CD4-positive, alpha-beta T cell treated with Interleukin-6 at 100 ng/mL for 8 hours (primary cell): ENCODE measurements around the gene CTDSPL2.
"Not testable (repeated sequence)": the region's sequence is repeated elsewhere in the genome, so short reads cannot be mapped to it uniquely, and the experiment has no call there.

Experiments used
- DNase-seq: peaks from one replicate; pipeline ENCODE4 v3.0.0-alpha.2; 2020; ENCODE audit warnings: mixed read lengths, low spot score

Gene CTDSPL2

DNA sequence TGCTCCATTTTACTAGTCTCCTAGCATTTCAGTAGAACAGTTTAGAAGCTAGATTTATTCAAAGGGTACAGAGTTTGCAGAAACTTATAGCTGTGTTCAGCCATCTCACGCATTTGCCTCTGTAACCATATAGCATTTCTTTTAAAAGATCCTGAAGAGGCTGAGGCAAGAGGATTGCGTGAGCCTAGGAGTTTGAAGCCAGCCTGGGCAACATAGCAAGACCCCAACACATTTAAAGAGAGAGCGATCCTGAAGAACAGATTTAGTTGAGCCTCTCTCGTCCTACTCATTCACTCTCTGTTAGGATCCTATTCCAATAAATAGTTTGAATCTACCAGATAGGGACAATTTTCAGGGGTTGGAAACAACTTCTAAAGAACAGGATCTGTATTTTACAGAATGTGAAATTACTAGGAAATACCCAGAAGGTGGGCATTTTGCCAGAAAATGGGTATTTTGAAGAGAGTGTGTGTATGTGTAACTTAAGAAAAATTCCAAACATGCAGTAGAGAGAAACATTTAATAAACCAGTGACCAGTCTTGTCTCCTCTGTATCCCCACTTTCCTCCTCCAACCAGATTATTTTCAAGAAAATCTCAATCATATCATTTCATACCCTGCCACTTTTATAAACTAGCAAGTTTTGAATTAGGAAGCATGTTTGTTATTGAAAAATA, 114.0 kb downstream of the CTDSPL2 start:
- DNase-seq = no peak

DNA sequence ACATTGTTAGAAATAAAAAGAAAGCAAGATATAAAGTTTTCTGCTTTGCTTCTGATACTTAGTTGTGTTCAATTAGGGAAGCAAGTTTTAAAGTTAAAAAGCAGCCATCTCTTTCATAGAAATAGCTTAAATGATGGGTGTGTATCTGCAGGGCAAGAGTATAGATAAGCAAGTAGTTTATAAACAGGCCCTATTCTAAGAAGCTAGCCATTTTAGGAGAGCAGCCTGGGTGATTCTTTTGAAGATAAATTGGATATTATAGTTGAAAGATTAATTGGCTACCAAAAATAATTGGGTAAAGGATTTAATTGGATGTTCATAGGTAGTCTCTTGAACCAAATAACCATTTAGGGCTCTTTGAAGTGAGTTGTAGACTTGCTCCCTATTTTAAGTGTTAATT, 115.2 kb downstream of the CTDSPL2 start:
- no peak for DNase-seq

DNA sequence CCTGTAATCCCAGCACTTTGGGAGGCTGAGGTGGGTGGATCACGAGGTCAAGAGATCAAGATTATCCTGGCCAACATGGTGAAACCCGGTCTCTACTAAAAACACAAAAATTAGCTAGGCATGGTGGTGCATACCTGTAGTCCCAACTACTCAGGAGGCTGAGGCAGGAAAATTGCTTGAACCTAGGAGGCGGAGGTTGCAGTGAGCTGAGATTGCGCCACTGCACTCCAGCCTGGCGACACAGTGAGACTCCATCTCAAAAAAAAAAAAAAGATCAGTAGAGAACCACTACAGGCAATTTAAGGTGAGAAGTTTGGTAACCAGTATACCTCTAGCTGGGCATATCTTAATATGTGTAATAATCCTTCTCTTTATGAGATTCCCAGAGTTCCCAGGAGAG, 117.3 kb downstream of the CTDSPL2 start:
- DNase-seq = not testable (repeated sequence)

DNA sequence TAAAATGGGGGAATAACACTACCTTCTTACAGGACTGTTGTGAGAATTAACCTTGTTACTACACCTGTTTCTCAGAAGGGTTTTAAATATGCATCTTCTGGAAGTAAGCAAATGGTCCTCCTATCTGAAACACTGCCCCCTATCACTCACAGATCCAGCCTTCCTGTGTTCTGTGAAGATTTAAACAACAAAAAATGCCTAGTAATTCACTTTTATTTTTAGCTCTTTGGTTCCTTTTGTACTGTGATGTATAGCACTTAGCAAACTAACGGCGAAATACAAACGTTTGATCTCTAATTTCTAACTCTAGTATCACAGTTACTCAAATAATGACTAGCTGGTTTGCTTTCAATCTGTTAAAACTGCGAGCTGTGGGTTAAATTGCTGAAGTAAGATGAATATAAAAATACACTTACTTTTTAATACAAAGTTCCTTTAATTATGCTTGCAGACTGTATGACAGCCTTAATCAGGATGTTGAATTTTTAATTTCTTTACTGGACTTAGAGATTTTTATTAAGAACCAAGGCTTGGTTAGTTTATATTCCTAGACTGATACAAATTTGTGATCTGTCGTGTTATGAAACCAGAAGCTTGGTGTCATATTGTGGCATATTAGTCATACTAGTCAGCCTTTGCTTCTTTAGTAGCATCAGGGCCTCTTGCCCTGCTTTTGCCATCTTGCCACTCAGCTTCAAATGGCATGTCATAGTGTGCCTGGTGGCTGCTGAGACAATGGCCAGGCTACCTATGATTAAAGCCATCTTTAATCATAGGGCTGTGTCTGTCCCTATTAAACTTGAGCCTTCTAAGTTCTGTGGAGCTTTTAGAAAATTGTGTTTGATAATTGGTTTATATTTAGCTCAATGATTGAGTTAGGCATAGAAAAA, 118.7 kb downstream of the CTDSPL2 start:
- peak; percentile 15 for DNase-seq

DNA sequence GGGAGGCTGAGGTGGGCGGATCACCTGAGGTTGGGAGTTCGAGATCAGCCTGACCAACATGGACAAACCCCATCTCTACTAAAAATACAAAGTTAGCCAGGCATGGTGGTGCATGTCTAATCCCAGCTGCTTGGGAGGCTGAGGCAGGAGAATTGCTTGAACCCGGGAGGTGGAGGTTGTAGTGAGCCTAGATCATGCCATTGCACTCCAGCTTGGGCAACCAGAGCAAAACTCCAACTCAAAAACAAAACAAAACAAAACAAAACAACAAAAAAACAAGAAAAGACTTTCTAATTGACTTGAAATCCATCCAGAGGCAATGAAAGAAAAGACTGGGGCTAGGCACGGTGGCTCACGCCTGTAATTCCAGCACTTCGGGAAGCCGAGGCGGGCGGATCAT, 121.7 kb downstream of the CTDSPL2 start:
- not testable (repeated sequence) for DNase-seq

DNA sequence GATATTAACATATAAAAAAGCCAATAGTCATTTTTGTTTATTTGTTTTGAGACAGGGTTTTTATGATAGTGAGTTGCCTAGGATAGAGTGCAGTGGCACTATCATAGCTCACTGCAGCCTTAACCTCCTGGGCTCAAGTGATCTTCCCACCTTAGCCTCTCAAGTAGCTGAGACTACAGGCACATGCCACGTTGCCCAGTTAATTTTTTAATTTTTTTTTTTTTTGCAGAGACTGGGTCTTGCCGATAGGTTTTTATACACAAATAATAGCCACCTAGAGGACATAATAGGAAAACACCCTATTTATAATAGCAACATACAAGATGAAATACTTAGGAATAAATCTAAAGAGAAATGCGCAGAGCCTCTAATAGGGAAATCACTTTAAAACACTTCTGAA, 122.8 kb downstream of the CTDSPL2 start:
- no peak for DNase-seq

DNA sequence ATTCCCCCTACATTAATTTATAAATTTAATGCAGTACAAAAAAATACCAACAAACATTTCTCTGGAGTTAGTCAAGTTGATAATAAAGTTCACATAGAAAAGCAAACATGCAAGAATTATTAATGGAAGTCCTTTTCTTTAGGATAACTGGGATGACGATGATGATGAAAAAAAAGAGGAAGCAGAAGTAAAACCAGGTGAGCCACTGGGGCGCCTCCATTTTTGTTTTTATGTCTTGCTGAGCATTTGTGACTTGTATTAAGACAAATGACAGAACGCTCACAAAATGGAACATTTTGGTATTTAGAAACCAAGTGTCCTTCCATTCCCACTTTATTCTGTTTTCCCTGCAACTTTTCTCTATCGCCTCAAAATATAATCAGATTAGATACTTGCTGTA, 123.3 kb downstream of the CTDSPL2 start:
- no peak for DNase-seq

DNA sequence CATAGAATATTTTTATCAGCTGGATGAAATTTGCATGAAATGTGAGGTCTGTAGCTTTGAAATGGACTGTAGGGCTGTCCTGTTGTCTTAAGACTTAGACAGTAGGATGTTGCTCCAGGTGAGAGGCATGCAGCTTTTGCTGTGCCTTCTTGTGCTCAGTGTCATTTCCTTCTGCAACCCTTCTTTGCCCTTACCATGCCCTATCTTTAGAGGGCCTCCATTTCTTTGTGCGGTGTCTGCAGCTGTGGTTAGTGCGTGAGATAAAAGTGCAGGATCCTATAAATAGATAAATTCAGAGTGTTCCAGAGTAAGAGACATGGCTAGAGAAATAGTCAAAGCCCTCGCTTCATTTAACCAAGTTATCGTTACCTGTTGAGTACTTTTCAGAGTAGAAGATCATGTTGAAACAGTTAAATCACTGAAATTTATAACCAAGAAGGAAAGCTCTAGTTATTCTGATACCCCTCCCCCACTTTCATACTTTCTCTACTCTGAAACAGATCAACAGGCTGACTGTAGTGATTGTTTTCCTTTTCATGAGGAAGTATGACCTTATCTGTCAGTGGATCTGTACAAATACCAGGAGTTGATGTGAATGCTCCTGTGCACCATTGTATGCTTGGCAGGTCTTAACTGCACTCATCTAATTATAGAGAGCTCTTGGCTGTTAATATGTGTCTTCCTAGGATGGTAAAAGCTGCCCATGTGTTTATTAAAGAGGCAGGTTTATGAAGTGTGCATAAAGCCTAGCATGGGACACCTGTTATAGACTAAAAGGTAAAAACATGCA, 127.7 kb downstream of the CTDSPL2 start:
- peak; percentile 10 for DNase-seq

DNA sequence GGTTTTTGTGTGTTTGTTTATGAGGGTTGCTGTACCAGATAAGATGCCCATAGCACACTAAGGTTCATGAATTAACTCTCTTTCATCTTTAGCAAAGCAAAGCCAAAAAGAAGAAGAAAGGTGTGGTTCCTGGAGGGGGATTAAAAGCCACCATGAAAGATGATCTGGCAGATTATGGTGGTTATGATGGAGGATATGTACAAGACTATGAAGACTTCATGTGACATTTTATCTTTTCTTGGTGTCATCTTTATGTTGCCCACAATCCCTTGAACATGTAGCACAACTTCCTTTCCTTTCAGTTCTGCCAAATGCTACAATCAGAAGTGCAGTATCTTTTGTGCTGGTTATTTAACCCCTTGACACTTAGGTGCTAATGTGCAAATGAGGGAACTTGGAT, 133.5 kb downstream of the CTDSPL2 start:
- DNase-seq = not testable (repeated sequence)

DNA sequence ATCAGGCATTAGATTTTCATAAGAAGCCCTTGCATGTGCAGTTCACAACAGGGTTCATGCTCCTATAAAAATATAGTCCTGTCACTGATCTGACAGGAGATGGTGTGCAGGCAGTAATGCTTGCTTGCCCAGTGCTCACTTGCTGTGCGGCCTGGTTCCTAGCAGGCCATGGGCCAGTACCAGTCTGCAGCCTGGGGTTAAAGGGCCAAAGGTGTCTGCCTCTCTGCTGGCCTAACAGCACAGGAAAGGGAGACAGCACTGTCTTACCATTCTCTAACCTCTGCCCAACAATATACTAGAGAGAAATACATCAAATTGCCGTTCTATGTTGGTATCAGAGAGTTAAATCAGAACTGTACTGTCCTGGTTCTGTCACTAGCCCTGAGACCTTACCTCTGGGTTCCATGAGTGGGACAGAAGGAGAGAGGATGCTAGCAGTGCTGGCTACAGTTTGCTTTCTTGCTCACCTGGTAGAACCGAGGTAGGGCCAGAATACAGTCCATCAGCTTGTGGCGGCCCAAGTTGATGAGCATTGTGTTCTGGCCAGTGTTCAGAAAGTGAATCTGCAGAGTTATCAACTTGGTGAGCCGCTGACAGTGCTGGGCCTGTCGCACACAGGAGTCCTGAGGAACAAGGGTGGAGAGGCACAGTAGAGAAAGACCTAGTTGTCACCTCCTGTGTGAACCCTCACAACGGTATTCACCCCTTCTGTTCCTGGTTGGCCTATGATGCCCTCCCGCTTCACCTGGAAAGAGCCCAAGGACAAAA, 138.1 kb downstream of the CTDSPL2 start:
- no peak for DNase-seq

DNA sequence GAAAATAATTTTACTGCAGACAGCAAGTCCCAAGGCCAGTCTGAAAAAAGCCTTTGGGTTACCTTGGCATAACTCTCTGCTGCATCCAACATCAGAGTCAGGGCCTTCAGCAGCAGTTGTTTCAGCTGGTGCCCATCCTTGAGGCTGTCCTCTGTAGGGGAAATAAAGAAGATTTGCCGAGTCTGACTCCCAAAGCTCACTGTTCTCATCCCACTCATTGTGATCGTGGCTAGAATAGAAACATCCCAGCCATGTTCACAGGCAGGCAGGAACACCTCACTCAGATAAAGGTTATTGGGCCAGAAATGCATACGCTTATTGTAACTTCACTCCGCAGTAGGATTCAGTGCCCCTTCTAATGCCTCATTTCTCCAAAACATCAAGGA, 138.7 kb downstream of the CTDSPL2 start:
- no peak for DNase-seq

DNA sequence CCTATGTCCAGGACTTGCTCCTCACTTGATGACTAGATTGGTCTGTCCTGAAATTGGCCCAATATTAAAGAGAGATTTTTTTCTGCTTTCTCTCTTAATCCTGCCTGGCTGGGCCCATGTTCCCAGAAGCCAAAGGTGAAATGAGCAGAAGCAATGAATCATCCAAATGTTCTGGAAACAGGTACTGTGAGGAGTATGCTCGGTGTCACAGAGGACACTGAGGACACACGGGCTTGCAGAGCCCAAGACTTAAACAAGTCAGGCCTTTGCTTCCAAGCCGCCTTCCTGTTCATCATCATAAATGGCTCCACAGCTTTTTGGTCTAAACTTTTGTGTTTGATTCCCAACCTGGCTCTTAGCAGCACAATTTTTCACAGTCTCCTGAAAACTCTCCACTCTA, 140.9 kb downstream of the CTDSPL2 start:
- DNase-seq = no peak

DNA sequence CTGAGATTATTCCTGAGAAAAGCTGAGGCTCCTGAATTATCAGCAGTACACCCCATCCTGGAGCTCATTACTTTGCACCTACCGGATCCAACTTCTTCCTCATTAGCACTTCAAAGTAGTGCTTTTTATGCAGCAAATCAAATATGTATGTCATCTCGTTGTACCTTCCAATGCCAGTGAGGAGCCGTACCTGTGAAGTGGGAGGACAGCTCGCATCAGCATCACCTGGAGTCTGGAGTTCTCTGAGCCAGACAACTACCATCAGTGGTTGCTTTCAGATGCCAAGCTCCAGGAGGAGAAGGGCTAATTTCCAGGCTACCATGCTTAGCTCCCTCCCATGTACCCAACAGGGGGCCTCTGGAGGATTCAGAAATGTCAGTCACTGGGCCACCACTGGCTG, 141.9 kb downstream of the CTDSPL2 start:
- DNase-seq = no peak

DNA sequence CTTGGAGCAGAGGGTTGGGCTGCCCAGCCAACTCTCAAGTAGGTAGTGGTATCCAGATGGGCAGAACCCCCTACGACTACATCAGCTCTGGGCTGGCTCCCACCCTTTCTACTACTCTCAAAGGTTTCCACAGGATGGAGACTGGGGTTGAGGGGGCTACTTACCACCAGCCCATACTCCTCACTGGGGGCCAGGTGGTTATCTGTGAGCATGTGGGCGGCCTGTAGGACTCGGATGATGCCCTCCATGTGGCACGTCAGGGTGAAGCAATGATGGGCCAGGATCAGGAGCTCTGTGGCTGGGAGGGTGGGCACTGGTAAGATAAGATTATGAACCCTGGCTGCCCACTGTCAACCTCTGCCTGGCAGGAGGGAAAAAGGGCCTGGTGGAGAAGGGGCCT, 142.9 kb downstream of the CTDSPL2 start:
- no peak for DNase-seq

DNA sequence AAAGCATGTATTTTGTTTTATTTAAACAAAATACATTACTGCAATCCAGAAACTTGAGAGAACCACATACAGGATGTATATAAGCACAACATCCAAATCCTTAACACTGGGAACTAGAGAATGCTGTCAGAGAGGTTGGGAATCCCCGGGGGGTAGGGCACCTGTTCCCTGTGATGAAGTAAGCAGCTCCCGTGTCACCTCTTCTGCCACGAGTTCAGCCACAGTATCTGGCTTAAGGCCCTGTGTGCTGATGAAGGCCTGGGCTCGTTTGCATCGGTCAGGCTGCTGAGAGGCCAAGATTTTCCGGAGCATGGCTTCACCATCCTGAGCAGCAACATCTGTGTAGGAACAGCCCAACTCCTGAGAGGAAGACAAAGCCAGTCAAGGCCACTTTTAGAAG, 146.0 kb downstream of the CTDSPL2 start:
- DNase-seq = no peak

DNA sequence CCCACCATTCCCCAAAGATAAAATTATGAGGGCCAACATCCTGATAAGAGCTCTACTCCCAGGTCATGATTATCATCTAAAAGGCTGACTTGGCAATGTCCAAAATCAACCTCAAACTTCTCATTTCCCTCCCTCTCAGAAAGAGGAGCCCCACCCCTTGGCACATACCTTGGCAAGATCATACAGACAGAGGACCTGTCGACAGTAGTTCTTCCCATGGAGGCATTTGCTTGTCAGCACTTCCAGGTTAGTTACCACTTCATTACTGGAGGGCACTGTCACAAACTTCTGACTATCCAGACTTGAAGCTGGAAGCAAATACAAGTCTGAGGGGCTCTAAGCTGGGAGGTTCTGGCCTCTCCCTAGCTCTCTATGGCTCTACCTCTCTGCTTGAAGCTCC, 147.3 kb downstream of the CTDSPL2 start:
- no peak for DNase-seq
